Fibroblast of the aortic adventitia (primary cell): ENCODE data around the gene CD247. TPM values are rescaled to one million over a fixed set of nuclear protein-coding genes. Genes with fewer than 3 reads are reported as not detected.
A peak's percentile ranks its signal among the peaks of the same experiment; 100 is the strongest.

Source experiments
- DNase-seq: peaks from one replicate; pipeline ENCODE4 v3.0.0-alpha.2; 2010; ENCODE audit warnings: low read depth
- H3K4me3 ChIP-seq: 2 replicates; pipeline ENCODE4 v1.5.1; 2011; ENCODE audit warnings: low read depth, mild to moderate bottlenecking, control low read depth, low read length, moderate library complexity
- CTCF ChIP-seq: IDR thresholded peaks from 2 replicates; pipeline ENCODE4 v1.5.1; 2011; ENCODE audit warnings: mild to moderate bottlenecking, low read length, control low read depth, inconsistent platforms; ENCODE audit not compliant: insufficient read depth
- total RNA-seq: library from RNA; depleted of rRNA; stranded (reverse); fragments of >200 nt; gene quantifications from 2 replicates; pipeline ENCODE4 v1.2.3, GENCODE V29; 2012; ENCODE audit warnings: low replicate concordance

Gene CD247
- total RNA-seq, 1 donor, result 0.18 TPM

GRCh38 chr1:167456524-167456923 lies 61.8 kb downstream of the CD247 start:
- no peak for DNase-seq
- H3K4me3 ChIP-seq, result no peak overlapping the region
- no peak for TF ChIP-seq CTCF

GRCh38 chr1:167455786-167456446 lies 62.4 kb downstream of the CD247 start:
- no peak for TF ChIP-seq CTCF
- peak overlapping the region; percentile 72 for H3K4me3 ChIP-seq
- peak; percentile 13 for DNase-seq

GRCh38 chr1:167454894-167455785 lies 63.2 kb downstream of the CD247 start:
- DNase-seq, result peak; percentile 14
- peak overlapping the region; percentile 72 for H3K4me3 ChIP-seq
- TF ChIP-seq CTCF, result no peak

- no peak for DNase-seq
- H3K4me3 ChIP-seq, result peak overlapping the region; percentile 72
- no peak for TF ChIP-seq CTCF
These were observed 63.9 kb downstream of the CD247 start for GRCh38 chr1:167454304-167454893.

GRCh38 chr1:167453123-167453522 lies 65.2 kb downstream of the CD247 start:
- DNase-seq, result peak; percentile 10
- no peak for TF ChIP-seq CTCF
- H3K4me3 ChIP-seq, result no peak overlapping the region

GRCh38 chr1:167452483-167452882 lies 65.8 kb downstream of the CD247 start:
- no peak overlapping the region for H3K4me3 ChIP-seq
- DNase-seq, result no peak
- no peak for TF ChIP-seq CTCF
